IgD-negative memory B cell (primary cell): ENCODE results near the gene PIGH. TPM values are rescaled to one million over a fixed set of nuclear protein-coding genes. Genes with fewer than 3 reads are reported as not detected.
"Not testable (repeated sequence)": the region's sequence is repeated elsewhere in the genome, so short reads cannot be mapped to it uniquely, and the experiment has no call there.

ENCODE experiments used
- H3K27ac Mint-ChIP-seq, 3 donors: one replicate each; pipeline ENCODE4 v1.8.0; 2020 to 2022; ENCODE audit warnings: mild to moderate bottlenecking in 3 of 3, mixed read lengths in 3 of 3, moderate library complexity in 1 of 3
- H3K27me3 Mint-ChIP-seq: one replicate; pipeline ENCODE4 v1.8.0; 2021; ENCODE audit warnings: mixed read lengths
- H3K36me3 Mint-ChIP-seq: one replicate; pipeline ENCODE4 v1.8.0; 2020; ENCODE audit warnings: mild to moderate bottlenecking, mixed read lengths
- H3K4me1 Mint-ChIP-seq, 3 donors: one replicate each; pipeline ENCODE4 v1.8.0; 2020 to 2022; ENCODE audit warnings: mixed read lengths in 3 of 3, mild to moderate bottlenecking in 1 of 3
- H3K4me3 Mint-ChIP-seq, 4 donors: one replicate each; pipeline ENCODE4 v1.8.0; 2020 to 2022; ENCODE audit warnings: mild to moderate bottlenecking in 4 of 4, mixed read lengths in 4 of 4, moderate library complexity in 3 of 4
- H3K9me3 Mint-ChIP-seq, 3 donors: one replicate each; pipeline ENCODE4 v1.8.0; 2020 to 2021; ENCODE audit warnings: mixed read lengths in 3 of 3, mild to moderate bottlenecking in 1 of 3
- polyA plus RNA-seq: library from polyadenylated mRNA; unstranded; fragments of 300-500 nt; fragmentation: Illumina TruSeq; gene quantifications from one replicate; pipeline ENCODE4 v1.2.3, GENCODE V29; 2021

Gene PIGH, protein sequence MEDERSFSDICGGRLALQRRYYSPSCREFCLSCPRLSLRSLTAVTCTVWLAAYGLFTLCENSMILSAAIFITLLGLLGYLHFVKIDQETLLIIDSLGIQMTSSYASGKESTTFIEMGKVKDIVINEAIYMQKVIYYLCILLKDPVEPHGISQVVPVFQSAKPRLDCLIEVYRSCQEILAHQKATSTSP
- 46.6 TPM for polyA plus RNA-seq

GRCh38 chr14:67599698-67600561 is at the start of gene PIGH:
PIGH (minus strand) TSS chr14:67600268; CDS start chr14:67600203, 65 bp downstream.
- Mint-ChIP-seq H3K4me1 (peaks cover 33 to 56% (median 50%) of the 10 kb centered on the region in 3 donors), H3K4me3 (peak within 1 kb of the TSS; percentile 90 to 97 (median 96)), H3K36me3 (peaks cover 8% of the 10 kb centered on the region), H3K27me3 (no peaks in the 10 kb centered on the region), H3K27ac (peak within 1 kb of the TSS; percentile 84 to 97 (median 94)), H3K9me3 (peaks cover 0 to 2% (median 0%) of the 10 kb centered on the region in 3 donors)

- no peaks in the 10 kb centered on the region for H3K4me1 Mint-ChIP-seq
- H3K36me3 Mint-ChIP-seq, result peaks cover 2% of the 10 kb centered on the region
- no peaks in the 10 kb centered on the region for H3K27me3 Mint-ChIP-seq
- no peak overlapping the region for H3K27ac Mint-ChIP-seq
- no peaks in the 10 kb centered on the region for H3K9me3 Mint-ChIP-seq
- H3K4me3 Mint-ChIP-seq, result no peak overlapping the region
These were observed 46.1 kb upstream of the PIGH start for GRCh38 chr14:67646131-67646530.

- Mint-ChIP-seq H3K4me3 (no peak overlapping the region), H3K9me3 (no peaks in the 10 kb centered on the region), H3K27ac (no peak overlapping the region), H3K36me3 (peaks cover 2% of the 10 kb centered on the region), H3K4me1 (no peaks in the 10 kb centered on the region), H3K27me3 (no peaks in the 10 kb centered on the region)
These were observed 45.3 kb upstream of the PIGH start for GRCh38 chr14:67645414-67645813.

DNA sequence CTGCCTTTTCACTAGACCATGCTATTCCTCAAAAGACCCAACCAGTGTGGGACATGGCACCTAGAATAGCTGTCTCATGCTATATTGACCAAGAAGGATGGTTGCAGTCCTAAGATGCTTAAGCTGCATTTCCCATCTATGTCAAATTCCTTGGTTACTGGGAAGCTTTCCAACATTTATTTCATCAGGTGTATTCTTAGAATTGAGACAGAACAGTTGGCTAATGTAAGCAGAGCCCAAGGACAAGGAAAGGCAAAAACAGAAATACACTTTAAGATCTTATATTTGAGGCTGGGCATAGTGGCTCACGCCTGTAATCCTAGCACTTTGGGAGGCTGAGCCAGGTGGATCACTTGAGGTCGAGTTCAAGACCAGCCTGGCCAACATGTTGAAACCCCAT is 44.4 kb upstream of the PIGH start:
- Mint-ChIP-seq H3K27ac (no peak overlapping the region), H3K9me3 (no peaks in the 10 kb centered on the region), H3K36me3 (peaks cover 2% of the 10 kb centered on the region), H3K4me1 (no peaks in the 10 kb centered on the region), H3K4me3 (no peak overlapping the region), H3K27me3 (no peaks in the 10 kb centered on the region)

DNA sequence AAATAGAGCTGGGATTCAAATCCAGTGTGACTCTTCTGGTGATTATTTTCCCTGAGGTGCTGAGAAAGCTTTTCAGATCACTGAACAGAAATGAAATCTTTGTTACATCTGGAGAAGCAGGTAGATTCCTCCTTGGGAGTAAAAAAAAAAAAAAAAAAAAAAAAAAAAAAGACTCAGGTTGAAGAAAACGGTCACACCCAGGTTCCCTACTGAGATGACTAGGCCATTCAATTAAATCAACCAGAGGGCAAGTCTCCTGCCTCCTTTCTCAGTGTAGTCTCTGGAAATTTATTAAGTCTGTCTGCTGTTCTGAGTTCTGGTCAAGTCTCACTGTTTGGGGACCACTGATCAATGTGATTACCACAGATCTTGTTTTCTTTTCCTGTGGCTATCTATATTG is 43.6 kb upstream of the PIGH start:
- Mint-ChIP-seq H3K4me1 (no peaks in the 10 kb centered on the region), H3K36me3 (peaks cover 2% of the 10 kb centered on the region), H3K27ac (no peak overlapping the region), H3K27me3 (no peaks in the 10 kb centered on the region), H3K4me3 (no peak overlapping the region), H3K9me3 (no peaks in the 10 kb centered on the region)

- H3K9me3 Mint-ChIP-seq, result no peaks in the 10 kb centered on the region
- H3K27me3 Mint-ChIP-seq, result no peaks in the 10 kb centered on the region
- H3K4me3 Mint-ChIP-seq, result no peak overlapping the region
- H3K27ac Mint-ChIP-seq, result no peak overlapping the region
- peaks cover 3% of the 10 kb centered on the region for H3K36me3 Mint-ChIP-seq
- H3K4me1 Mint-ChIP-seq, result no peaks in the 10 kb centered on the region
These were observed 42.1 kb upstream of the PIGH start for GRCh38 chr14:67641902-67642749.

GRCh38 chr14:67641480-67641879 is 41.4 kb upstream of the PIGH start:
- no peak overlapping the region for H3K4me3 Mint-ChIP-seq
- peaks cover 3% of the 10 kb centered on the region for H3K36me3 Mint-ChIP-seq
- H3K27ac Mint-ChIP-seq, result no peak overlapping the region
- no peaks in the 10 kb centered on the region for H3K9me3 Mint-ChIP-seq
- H3K27me3 Mint-ChIP-seq, result no peaks in the 10 kb centered on the region
- no peaks in the 10 kb centered on the region for H3K4me1 Mint-ChIP-seq

- no peak overlapping the region for H3K4me3 Mint-ChIP-seq
- no peaks in the 10 kb centered on the region for H3K9me3 Mint-ChIP-seq
- H3K36me3 Mint-ChIP-seq, result peaks cover 3% of the 10 kb centered on the region
- H3K27me3 Mint-ChIP-seq, result no peaks in the 10 kb centered on the region
- no peak overlapping the region for H3K27ac Mint-ChIP-seq
- H3K4me1 Mint-ChIP-seq, result no peaks in the 10 kb centered on the region
These were observed 38.6 kb upstream of the PIGH start for GRCh38 chr14:67638642-67639041.

DNA sequence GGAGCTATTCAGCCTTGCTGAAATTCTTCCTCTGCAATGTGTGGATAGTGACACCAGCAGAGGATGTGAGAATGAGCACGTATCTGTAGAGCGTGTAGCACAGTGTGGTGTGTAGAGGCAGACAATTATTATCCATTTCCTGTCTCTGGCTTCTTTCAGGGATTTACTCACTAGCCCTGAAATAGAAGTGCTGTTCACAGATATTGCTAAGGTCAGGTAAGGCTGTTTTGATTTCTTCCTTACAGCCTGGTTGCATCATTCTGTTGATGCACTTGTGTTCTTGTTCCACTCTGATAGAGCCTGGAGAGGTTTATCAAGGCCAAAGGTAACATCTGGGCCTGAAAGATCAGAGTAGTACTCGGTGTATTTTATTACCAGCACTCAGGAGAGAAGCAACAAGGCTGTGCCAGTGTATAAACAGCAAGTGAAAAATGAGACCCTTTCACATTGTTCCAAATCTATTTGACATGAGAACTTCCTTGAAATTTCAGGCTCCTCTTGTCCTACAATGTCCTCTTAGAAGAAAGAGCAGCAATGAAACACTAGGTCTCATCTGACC is 36.4 kb upstream of the PIGH start:
- H3K4me3 Mint-ChIP-seq, result no peak overlapping the region
- H3K27ac Mint-ChIP-seq, result no peak overlapping the region
- H3K27me3 Mint-ChIP-seq, result no peaks in the 10 kb centered on the region
- H3K4me1 Mint-ChIP-seq, result no peaks in the 10 kb centered on the region
- H3K9me3 Mint-ChIP-seq, result no peaks in the 10 kb centered on the region
- peaks cover 5% of the 10 kb centered on the region for H3K36me3 Mint-ChIP-seq

DNA sequence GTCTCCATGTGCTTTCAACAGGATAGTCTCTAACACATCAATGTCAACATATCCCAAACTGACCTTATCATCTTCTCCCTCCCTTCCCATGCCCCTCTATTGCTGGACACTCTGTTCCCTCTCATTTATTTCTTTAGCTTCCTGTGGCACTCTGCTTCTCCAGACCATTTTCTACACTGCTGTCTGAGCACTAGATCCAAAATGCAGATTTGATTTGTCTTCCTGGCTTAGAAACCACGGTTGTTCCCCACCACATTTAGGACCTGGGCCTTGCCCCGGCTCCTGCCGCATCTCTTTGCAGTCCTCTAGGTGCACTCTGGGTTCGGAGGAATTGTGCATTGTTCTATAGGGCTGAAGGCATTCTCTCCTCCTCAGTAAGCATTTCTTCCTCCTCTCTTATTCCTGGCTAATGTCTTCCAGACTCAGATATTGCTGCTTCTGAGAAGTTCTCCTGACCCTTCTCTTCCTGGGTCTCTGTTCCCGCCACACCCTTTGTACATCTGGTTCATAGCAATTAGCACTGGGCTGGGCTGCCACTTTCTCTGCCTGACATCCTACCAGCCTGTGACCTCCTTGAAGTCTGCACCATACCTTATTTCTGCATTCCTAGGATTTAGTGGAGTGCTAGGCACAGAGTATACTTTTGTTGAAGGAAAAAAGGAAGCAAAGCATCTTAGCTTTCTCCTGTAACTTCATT is 33.5 kb upstream of the PIGH start:
- Mint-ChIP-seq H3K27ac (peak overlapping the region in 1 of 3 donors; percentile 77), H3K27me3 (no peaks in the 10 kb centered on the region)

DNA sequence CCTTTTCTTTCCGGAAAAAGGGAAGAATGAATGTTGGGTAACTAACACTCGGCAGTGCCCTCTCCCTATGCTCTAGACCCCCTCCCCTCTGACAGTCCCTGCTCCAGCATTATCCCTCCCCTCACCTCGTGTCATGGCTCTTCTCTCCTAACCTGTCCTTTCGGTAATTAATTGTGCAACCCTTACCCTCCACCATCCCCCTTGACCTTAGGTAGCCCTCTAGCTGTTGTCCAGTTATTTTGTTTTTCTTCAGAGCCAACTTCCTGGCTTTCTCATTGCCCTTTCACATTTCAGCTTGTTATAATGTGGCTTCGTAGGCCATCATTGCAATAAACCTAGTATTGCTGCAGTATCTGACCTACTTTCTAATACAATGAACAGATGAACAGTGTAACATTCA is 30.9 kb upstream of the PIGH start:
- H3K4me3 Mint-ChIP-seq, result no peak overlapping the region
- peaks cover 2% of the 10 kb centered on the region for H3K36me3 Mint-ChIP-seq
- H3K27me3 Mint-ChIP-seq, result no peaks in the 10 kb centered on the region
- no peaks in the 10 kb centered on the region for H3K9me3 Mint-ChIP-seq
- H3K4me1 Mint-ChIP-seq, result no peaks in the 10 kb centered on the region
- no peak overlapping the region for H3K27ac Mint-ChIP-seq

More for the DNA sequence above, 33.5 kb upstream of the PIGH start:
- H3K36me3 Mint-ChIP-seq, result peaks cover 5% of the 10 kb centered on the region
- no peaks in the 10 kb centered on the region for H3K9me3 Mint-ChIP-seq
- H3K4me3 Mint-ChIP-seq, result no peak overlapping the region
- H3K4me1 Mint-ChIP-seq, result no peaks in the 10 kb centered on the region

DNA sequence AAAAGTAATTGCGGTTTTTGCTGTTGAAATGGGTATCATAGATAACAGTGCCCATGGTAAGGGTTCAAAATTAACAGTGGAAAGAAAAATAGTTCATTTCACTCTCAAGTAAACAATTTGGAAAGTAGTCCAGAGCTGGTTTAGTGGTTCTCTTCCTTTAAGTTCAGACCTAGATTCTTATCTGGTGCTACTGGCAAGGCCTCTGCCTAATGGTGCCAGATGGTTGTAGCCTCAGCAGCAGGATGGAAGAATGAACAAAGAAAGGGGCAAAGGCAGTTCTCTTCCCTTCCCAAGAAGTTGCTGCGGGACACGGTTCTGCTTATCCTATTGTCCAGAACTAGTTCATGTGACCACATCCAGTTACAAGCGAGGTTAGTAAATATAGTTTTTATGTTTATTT is 30.1 kb upstream of the PIGH start:
- H3K4me3 Mint-ChIP-seq, result no peak overlapping the region
- H3K36me3 Mint-ChIP-seq, result peaks cover 2% of the 10 kb centered on the region
- no peak overlapping the region for H3K27ac Mint-ChIP-seq
- H3K27me3 Mint-ChIP-seq, result no peaks in the 10 kb centered on the region
- H3K9me3 Mint-ChIP-seq, result no peaks in the 10 kb centered on the region
- no peaks in the 10 kb centered on the region for H3K4me1 Mint-ChIP-seq

DNA sequence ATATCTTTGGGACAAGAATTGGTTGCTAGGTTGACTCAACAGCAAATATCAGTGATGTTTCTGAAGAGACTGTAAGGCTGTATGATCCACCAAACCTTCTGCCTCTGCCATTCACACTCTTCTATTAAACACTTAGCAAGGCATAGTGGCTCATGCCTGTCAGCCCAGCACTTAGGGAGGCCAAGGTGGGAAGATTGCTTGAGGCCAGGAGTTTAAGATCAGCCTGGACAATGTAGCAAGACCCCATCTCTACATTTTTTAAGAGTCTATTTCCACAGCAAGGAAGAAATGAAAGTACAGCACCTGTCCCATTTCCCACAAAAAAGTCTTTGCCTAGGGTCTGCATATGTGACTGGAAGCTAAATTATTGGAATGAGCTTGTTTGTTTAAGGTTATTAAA is 27.5 kb upstream of the PIGH start:
- Mint-ChIP-seq H3K27me3 (no peaks in the 10 kb centered on the region), H3K27ac (no peak overlapping the region), H3K4me3 (no peak overlapping the region), H3K4me1 (no peaks in the 10 kb centered on the region), H3K36me3 (peaks cover 2% of the 10 kb centered on the region), H3K9me3 (no peaks in the 10 kb centered on the region)

DNA sequence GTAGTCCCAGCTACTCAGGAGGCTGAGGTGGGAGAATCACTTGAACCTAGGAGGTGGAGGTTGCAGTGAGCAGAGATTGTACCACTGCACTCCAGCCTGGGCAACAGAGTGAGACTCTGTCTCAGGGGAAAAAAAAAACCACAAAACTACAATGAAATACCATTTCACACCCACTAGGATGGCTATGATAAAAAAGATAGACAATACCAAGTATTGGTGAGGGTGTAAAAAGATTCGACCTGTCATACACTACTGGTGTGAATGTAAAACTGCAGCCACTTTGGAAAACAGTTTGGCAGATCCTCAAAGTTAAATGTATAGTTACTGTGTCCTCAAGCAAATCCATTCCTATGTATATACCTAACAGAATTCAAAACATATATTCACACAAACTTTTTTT is 26.1 kb upstream of the PIGH start:
- not testable (repeated sequence) for H3K9me3 Mint-ChIP-seq, H3K27ac Mint-ChIP-seq, H3K4me1 Mint-ChIP-seq, H3K4me3 Mint-ChIP-seq, H3K27me3 Mint-ChIP-seq, H3K36me3 Mint-ChIP-seq
